HTR-8/SVneo (cell line): Measurements from ENCODE around the gene COL6A3.
A peak's percentile ranks its signal among the peaks of the same experiment; 100 is the strongest.
"Not testable (repeated sequence)": the region's sequence is repeated elsewhere in the genome, so short reads cannot be mapped to it uniquely, and the experiment has no call there.

ENCODE experiments used
- DNase-seq: peaks from one replicate; pipeline ENCODE4 v3.0.0; 2011; ENCODE audit warnings: low spot score, mixed read lengths; ENCODE audit not compliant: insufficient read length
- FAIRE-seq: peaks from 2 replicates; lab custom pipeline; 2011; peaks lifted over from hg19 to GRCh38; lab: Jason Lieb, UNC

Gene COL6A3

DNA sequence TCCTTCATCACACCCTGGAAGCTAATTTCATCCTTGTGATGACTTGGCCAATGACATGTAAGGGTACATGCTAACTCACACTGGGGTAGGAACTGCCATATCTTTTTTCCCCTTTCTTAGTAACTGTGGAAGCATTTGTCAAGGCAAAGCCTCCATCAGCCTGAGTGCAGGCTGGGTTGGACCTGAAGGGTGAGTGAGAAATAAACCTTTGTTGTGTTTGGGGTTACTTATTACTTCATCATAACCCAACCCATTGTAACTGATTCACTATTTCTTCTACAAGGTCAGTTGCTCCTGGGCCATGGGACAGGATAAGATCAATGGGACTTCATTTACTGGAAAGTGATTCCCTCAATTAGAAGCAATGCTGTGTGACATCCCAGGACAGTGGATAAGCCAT is 108.4 kb downstream of the COL6A3 start:
- peak; percentile 55 for FAIRE-seq
- no peak for DNase-seq

DNA sequence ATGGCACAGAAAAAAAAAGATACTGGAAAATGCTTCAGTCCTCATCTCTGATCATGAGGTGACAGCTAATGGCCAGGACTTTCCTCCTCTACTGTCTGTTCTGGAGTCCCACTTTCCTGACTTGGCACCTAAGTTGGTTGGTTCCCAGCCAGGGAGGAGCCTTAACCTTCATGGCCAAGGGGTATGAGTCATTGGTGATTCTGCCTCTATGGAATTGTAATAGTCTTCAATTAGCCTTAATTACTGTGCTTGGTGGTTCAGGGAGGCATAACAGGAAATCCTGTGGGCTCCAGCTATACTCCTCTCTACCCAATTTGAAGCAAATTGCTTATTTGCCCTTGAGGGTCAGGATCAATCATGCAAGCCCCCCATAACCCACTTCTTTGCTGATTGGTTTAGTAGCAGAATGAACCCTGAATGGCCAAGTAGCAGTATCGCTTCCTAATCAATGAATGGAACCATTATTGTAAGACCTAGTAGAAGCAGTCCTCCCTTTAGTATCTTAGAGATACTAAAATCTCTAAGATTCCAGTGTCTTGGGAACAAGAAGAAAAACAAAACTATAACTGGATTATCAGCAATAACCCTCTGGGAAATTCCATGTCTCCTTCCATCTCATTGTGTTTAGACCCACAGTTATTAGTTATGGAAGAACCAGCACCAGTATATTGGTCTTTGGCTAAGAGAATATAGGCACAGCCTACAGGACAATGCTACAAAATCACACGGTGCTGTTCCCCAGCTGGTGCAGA is 109.0 kb downstream of the COL6A3 start:
- FAIRE-seq, result peak; percentile 13
- no peak for DNase-seq

DNA sequence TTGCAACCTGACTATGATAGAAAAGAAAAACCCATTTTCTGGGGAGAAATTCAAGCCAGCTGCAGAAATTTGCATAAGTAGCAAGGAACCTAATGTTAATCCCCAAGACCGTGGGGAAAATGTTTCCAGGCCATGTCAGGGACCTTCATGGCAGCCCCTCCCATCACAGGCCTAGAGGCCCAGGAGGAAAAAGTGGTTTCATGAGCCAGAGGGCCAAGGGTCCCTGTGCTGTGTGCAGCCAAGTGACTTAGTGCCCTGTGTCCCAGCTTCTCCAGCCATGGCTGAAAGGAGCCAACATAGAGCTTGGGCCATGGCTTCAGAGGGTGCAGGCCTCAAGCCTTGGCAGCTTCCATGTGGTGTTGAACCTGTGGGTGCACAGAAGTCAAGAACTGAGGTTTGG is 110.7 kb downstream of the COL6A3 start:
- FAIRE-seq, DNase-seq: not testable (repeated sequence)

DNA sequence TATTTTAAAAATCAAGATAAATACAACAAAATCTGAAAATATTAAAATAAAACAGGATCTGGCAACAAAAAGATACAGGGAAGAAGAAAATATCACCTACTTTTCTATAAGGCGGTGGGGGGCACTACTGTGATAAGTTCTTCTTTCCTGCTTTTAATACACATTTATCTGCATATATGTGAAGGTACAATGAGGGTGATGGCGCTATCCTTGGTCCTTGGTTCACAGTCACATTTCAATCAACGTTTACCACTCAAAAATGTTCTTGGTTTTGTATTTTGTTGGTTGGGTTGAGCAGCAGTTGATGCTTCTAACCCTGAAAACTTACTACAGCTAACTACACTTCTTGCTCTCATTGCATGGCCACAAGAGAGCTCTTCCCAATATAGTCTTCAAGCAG is 112.4 kb downstream of the COL6A3 start:
- DNase-seq (no peak), FAIRE-seq (no peak)

DNA sequence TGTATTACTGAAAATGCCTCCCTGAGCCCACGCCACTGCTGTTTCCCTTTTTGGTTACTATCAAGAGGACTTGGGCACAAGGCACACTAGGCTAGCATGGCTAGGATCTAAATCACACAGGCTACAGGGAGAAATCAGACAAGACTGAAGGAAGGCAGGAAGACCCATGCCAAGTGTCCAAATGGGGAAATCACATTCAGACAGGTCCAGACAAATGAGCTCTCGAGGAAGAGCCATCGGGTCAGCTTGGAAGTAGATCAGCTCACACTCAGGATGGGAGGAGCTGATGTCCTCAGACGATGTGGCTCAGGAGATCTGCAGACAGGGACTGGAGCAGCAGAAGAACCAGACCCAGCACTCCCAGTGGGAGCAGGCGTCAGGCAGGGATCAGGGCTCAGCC is 113.2 kb downstream of the COL6A3 start:
- FAIRE-seq (no peak), DNase-seq (no peak)

DNA sequence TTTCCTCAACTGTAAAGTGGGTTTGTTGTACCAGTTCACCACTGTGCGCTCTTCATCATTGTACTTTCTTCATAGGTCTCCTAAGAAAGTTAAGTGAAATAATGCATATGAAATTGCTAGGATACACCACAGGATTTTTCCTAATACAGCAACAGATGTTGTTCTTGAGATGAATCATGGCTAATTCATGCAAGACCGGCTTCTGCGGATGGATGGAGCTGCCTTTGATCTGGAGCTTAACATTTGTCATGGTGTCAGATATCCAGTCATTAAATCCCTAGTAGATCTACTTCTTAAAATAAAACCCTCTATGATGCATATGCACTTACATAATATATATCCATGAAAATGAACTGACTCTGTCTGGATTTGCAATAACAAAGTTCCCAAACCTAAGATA is 114.1 kb downstream of the COL6A3 start:
- FAIRE-seq (no peak), DNase-seq (peak; percentile 59)

DNA sequence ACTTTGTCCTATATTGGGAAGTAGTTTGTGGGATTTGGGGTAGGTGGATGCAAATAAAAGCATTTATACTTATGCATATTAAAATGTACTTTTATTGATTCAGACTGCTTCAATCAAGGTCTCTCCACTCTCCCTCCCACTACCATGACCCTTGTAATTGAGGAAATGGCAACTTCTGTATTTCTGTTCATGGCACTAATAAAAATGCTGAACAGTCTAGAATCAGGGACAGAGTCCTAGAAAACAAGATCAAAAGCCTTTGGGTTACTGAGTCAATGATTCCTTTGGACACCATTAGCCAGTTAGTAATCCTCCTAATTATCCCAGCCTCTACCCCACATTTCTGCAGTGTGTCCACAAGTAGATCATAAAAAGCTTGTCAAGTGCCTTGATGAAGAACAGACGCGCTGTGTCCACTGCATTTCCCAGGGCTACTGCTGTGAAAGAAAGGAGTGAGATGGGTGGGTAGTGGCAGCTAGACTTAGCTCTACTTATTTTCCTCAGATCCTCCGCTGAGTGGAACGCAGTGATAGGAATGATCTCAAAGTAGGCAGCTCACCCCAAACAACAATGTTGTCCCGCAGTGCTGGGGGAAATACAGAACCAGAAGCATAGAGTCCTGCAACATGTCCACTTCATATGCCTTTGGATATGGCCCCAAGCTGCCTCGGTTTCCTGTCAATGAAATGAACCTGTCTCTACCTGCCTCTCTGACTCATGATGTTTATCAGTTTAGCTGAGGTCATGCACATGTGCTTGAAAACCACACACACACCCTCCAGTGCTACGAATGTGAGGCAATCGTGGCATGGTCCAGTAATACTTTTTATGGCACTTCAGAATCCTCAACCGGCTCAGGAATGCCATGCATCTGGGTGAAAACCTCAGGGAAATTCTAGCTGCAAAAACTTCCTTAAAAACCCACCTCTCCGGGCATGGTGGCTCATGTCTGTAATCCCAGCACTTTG is 115.5 kb downstream of the COL6A3 start:
- DNase-seq (peak; percentile 53), FAIRE-seq (peak; percentile 88)

DNA sequence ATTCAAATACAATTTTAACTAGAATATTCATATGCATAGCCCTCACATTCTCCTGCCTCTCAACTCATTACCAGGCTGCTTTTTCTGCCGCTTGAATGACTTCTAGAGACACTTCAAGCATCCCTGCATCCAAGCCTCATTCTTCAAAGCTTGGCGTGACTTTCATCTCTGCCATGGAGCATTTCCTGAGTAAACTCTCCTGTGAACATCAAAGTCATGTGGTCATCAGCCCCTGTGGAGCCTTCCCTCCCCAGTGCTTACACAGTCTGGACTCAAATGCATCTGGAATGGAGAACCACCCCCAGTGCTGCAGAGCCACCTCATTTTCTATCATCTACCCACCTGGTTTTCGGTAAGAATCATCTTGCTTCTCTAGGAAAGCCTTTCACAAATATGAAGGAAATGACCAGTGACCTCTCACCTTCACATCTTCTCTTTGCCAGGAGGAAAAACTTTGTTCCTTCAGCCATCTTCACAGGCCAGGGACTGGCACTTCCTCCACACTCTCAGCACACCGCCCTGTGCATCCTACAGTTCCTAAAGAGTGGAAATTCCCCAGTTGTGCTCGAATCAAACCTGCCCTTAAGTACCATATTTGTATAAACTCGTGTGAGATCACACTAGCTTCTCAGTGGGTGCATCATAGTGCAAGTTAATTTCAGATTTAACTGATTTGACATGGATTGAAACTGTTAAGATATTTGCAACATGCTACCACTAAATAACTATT is 116.4 kb downstream of the COL6A3 start:
- DNase-seq (no peak), FAIRE-seq (no peak)

DNA sequence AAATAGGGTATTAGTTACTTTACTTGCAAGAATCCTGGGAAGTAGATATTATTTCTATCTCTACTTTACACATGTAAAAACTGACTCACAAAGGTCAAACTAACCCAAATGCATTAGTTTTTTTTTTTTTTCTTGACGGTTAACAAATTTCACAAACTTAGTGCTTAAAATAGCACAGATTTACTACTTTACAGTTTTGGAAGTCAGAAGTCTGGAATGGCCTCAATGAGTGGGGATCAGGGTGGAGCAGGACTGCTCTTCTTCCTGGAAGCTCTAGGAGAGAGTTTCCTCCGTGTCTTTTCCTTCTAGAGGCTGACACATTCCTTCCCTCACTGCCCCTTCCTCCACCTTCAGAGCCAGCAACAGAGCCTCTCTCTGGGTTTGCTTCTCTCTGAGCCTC is 117.2 kb downstream of the COL6A3 start:
- DNase-seq, result no peak
- no peak for FAIRE-seq

DNA sequence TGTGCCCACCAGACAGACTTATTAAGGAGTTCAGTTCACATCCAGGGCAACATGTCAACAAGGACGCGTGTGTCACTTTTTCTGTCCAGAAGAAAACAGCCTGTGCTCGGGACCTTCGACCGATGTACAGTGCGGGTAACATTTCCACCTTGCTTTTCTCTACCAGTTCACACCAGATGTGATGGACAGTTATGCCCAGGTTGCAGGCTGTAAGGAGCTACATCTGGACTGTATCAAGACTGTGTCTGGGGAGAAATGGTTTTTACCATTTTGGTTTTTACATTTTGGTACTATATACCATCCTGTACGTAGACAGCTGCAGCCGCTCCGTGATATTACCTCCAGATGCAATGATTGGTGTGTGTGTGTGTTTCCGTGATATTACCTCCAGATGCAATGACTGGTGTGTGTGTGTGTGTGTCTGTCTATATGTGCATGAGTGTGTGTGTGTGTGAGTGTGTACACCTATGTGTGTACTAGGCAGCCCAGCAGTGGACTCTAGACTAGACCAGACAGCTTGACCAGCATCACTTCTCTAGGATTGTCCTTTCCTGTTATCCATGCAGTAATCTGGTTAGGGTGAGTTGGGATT is 118.0 kb downstream of the COL6A3 start:
- no peak for DNase-seq
- FAIRE-seq, result no peak

DNA sequence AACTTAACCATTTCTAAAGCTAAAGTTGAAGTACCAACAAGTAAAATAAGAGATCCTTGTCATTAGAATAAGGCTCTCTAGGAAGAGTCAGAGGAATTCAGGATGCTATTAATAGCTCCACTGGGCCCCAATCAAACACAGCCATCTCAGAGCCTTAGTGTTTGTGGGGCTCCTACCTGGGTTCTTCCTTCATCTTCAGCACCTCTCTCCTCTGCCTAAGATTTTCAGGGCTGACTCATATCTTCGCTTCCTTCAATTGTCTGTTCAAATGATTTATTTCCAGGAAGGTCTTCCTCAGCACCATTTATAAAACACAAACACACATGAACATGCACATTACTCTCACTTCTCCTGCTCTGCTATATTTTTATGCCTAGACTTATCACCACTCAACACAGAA is 119.5 kb downstream of the COL6A3 start:
- no peak for FAIRE-seq
- DNase-seq, result no peak

DNA sequence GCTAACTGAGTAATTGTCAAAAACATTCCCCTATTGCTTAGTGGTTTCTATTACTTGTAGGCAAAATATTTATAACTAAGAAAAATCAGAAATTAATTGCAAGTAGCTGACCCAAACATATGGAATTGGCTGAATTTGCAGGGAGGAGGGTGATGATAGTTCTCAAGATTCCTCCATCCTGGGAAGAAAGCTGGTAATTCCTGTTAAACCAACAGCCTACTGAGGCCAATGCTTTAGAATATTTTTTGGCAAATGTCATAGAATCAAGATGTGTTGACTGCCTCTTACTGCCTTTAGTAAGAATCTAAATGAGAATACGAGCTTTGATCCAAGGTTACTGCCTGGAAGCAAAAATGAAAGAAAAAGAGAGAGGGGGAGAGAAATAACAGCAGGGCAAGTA is 120.0 kb downstream of the COL6A3 start:
- DNase-seq (no peak), FAIRE-seq (no peak)

DNA sequence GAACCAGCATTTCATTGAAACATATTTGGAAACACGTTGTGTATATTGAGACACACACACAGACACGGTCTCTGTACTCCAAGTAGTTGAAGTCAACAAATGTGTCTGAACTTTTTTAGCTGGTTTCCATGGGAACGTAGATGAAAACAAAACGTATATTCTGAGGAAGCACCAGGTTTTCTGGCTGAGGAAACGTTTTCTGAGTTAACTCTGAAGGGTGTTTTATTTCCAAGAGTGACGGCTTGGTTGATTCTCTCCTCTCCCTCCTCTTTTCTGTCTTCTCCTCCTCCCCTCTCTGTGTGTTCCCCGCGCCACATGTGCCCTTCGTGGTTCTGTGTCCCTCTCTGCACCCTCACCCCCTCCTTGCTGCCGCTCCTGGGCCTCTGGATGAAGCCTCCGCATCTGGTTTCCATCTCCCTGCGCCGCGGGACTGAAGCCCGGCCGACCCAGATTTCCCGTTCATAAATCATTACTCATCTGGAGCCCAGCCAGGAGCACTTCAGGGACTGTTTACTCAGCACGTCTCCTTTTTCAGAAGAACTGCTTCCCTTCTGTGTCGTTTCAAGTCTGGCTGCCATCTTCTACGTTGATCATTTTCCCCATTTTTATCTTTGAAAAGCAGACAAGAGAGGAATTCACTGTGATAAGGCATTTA is 122.7 kb downstream of the COL6A3 start:
- peak; percentile 79 for DNase-seq

DNA sequence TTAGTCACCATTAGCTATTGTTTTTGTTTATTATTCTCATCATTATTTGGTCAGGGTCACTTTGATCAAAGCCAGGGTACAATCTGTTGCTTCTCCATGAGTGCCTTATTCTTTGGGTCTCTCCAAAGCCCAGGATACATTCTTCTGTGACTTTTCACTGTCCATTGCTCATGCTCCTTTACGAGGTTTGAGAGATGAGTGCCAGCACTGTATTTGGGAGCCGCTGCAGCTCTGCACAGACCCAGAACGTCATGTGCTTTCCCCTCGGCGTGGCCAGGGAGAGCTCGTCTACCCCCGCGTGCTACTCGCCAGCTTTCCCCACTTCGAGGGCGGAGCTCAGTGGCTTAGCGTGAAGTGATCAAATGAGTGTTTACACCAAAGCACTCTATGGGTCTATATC is 123.7 kb downstream of the COL6A3 start:
- DNase-seq, result no peak
- FAIRE-seq, result no peak

More for the DNA sequence above, 122.7 kb downstream of the COL6A3 start:
- peak; percentile 52 for FAIRE-seq

DNA sequence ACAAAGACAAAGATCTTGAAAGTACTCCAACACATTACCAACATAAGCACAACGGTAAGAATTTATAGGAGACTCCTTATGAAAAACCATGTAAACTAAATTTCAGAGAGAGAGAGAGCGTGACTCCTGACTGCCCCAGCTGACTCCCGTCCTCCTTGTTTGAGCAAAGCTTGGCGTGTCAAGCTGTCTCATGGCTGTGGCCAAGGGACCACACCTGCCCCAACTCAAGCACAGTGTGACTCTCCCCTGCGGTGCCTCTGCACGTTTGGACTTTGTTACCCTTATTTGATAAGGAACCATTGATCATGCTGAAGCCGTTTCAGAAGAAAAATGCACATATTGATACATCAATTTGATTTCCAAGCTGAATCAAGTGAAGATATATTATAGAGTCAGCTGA is 124.8 kb downstream of the COL6A3 start:
- FAIRE-seq (no peak), DNase-seq (no peak)

DNA sequence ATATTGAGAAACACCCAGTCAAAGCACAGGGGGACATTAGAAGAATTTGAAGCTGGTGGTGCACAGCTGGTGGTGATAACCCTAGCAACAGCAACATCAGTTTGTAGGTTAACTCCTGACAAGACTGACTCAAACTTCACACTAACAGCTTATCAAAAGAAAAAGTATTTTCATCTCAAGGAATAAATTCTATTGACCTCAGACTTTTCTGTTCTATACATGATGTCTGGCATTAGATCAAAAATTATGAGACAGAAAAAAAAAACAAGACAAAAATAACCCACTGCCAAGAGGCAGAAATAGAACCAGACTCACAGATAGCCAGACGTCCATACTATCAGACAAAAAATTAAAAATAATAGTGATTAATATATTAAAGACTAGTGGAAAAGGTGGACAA is 126.1 kb downstream of the COL6A3 start:
- no peak for FAIRE-seq
- no peak for DNase-seq

DNA sequence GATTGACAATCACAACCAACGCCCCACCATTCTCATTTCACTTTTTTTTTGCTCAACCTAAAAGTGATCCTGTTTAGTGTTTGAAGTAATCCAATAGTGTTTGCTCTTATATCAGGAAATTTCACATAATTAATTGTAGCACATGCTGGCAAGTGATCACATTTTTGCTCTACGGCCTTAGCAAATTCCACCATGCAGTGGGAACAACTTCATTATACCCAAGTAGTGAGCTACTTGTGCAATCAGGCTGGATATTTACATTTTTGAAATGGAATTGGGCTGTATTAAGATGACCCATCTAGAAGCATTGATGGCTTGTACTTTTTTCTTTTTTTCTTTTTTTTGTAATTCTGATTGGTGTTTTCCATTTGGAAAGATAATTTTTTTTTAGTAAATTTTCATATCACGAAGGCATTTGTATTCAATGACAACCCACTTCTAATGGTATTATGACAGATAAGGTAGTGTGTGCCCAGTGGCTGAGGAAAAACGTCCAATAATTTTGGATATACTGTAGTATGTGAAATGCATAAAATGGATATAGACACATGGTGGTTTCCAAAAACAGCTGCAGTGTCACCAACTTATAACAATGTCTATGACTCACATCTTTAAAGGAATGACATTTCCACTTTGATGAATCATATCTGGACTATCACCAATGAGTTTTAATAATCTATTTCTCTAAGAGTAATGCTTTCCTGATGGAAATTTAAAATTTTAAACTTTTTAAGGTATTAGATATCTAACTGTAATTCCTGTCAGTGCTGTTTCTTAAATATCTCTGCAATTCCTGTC is 130.6 kb downstream of the COL6A3 start:
- DNase-seq, result peak; percentile 26
- no peak for FAIRE-seq

DNA sequence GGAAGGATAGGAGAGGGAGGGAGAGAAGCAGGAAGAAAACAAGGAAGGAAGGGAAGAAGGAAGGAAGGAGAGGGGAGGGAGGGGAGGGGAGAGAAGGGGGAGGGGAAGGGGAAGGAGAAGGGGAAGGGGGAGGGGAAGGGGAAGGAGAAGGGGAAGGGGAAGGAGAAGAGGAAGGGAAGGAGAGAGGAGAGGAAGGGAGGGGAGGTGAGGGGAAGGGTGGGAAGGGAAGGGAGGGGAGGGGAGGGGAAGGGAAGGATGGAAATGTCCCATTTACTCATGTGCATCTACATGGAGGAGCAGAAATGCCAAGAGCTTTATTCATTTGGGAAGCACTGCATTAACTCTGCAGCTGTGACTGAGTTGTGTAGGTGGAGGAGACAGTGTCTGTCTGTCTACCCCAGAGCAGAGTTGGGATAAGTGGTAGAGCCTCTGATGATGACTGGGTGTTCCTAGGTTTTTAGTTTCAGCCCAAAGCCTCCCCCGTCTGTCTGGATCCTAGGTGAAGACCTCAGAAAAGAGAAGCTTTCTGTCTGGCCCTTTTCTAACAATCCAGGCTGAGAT is 131.3 kb downstream of the COL6A3 start:
- FAIRE-seq, result no peak
- no peak for DNase-seq
